PC-9 (cell line): ENCODE data around the gene RAPGEF1. TPM values are rescaled to one million over a fixed set of nuclear protein-coding genes. Genes with fewer than 3 reads are reported as not detected.

Experiments used
- BruUV-seq: library from RNA; stranded (reverse); fragments of 400-500 nt; replicated peaks from 2 replicates; lab custom pipeline; 2021; lab: Mats Ljungman, UMichigan
- CTCF ChIA-PET: fragments of 300-600 bp; sonication (Branson Sonifier 250); formaldehyde crosslinking; loops from one replicate; lab custom pipeline; 2022; ENCODE audit warnings: antibody characterized with exemption; lab: Charles Lee
- POLR2A ChIA-PET: fragments of 300-600 bp; sonication (Branson Sonifier 250); formaldehyde crosslinking; loops from one replicate; lab custom pipeline; 2022; ENCODE audit warnings: antibody characterized with exemption; ENCODE audit not compliant: unreplicated experiment; lab: Charles Lee
- DNase-seq, 2 experiments: peaks; one replicate each; pipeline versions ENCODE4 v3.0.0 to v3.0.0-alpha.2; 2015 to 2022; ENCODE audit warnings: mixed read lengths in 1 of 2
- H2AFZ ChIP-seq: fragments of 200-600 bp; sonication (generic); 2 replicates; pipeline ENCODE4 v1.8.1; 2017; ENCODE audit warnings: antibody characterized with exemption
- H3F3A ChIP-seq: fragments of 200-600 bp; sonication (generic); 2 replicates; pipeline ENCODE4 v1.8.1; 2017; ENCODE audit warnings: antibody characterized with exemption, mild to moderate bottlenecking, low read depth; ENCODE audit not compliant: insufficient read depth
- H3K27ac ChIP-seq: fragments of 200-600 bp; sonication (generic); 2 replicates; pipeline ENCODE4 v1.6.1; 2016; ENCODE audit warnings: mixed run types
- H3K27me3 ChIP-seq: fragments of 200-600 bp; sonication (generic); 2 replicates; pipeline ENCODE4 v1.6.1; 2016; ENCODE audit warnings: low read depth, mixed run types; ENCODE audit not compliant: insufficient read depth
- H3K36me3 ChIP-seq: fragments of 200-600 bp; sonication (generic); 2 replicates; pipeline ENCODE4 v1.6.1; 2016; ENCODE audit warnings: low read depth, mixed run types
- H3K4me1 ChIP-seq: fragments of 200-600 bp; sonication (generic); replicated peaks from 2 replicates; pipeline ENCODE4 v1.6.1; 2016; ENCODE audit warnings: mixed run types; ENCODE audit not compliant: insufficient read depth
- H3K4me2 ChIP-seq: fragments of 200-600 bp; sonication (generic); 2 replicates; pipeline ENCODE4 v1.6.1; 2017; ENCODE audit warnings: mixed run types
- H3K4me3 ChIP-seq: fragments of 200-600 bp; sonication (generic); 2 replicates; pipeline ENCODE4 v1.6.1; 2016; ENCODE audit warnings: mixed run types
- H3K79me2 ChIP-seq: fragments of 200-600 bp; sonication (generic); 2 replicates; pipeline ENCODE4 v1.6.1; 2017; ENCODE audit warnings: low read depth, mixed run types
- H3K9me2 ChIP-seq: fragments of 200-600 bp; sonication (generic); 2 replicates; pipeline ENCODE4 v1.8.1; 2017; ENCODE audit warnings: mild to moderate bottlenecking; ENCODE audit not compliant: insufficient read depth
- H3K9me3 ChIP-seq: fragments of 200-600 bp; sonication (generic); 2 replicates; pipeline ENCODE4 v1.8.1; 2016; ENCODE audit warnings: low read depth; ENCODE audit not compliant: insufficient read depth
- H4K20me1 ChIP-seq: fragments of 200-600 bp; sonication (generic); 2 replicates; pipeline ENCODE4 v1.8.1; 2017; ENCODE audit not compliant: insufficient read depth
- EZH2 ChIP-seq: fragments of 200-600 bp; sonication (generic); IDR thresholded peaks from 2 replicates; pipeline ENCODE4 v1.8.0; 2017; ENCODE audit warnings: antibody characterized with exemption, low read depth
- intact Hi-C: fragments of 100-400 bp; cut with micrococcal nuclease; formaldehyde crosslinking; loops from one replicate; pipeline ENCODE4 v1.10.0; 2022; ENCODE audit not compliant: unreplicated experiment
- total RNA-seq: library from RNA; stranded (reverse); gene quantifications from 2 replicates; pipeline ENCODE4 v1.2.3, GENCODE V29; 2021
- TF ChIP-seq, protein P1 (sequence below): fragments of 200-600 bp; sonication (generic); conservative IDR thresholded peaks from 2 replicates; pipeline ENCODE4 v1.6.1; 2017; ENCODE audit warnings: mixed run types, antibody characterized with exemption, mild to moderate bottlenecking, moderate library complexity

RAPGEF1 gene
- total RNA-seq, 1 experiment from 2014 or later, result 66.5 TPM

- no peaks in the 10 kb centered on the region for H4K20me1 ChIP-seq
- H3K4me2 ChIP-seq, result no peak overlapping the region
- H3K79me2 ChIP-seq, result no peaks in the 10 kb centered on the region
- POLR2A ChIA-PET, result no interaction called here
- H3K36me3 ChIP-seq, result no peaks in the 10 kb centered on the region
- no peaks in the 10 kb centered on the region for H3K27me3 ChIP-seq
- TF ChIP-seq EZH2, result no peak
- TF ChIP-seq, protein P1, sequence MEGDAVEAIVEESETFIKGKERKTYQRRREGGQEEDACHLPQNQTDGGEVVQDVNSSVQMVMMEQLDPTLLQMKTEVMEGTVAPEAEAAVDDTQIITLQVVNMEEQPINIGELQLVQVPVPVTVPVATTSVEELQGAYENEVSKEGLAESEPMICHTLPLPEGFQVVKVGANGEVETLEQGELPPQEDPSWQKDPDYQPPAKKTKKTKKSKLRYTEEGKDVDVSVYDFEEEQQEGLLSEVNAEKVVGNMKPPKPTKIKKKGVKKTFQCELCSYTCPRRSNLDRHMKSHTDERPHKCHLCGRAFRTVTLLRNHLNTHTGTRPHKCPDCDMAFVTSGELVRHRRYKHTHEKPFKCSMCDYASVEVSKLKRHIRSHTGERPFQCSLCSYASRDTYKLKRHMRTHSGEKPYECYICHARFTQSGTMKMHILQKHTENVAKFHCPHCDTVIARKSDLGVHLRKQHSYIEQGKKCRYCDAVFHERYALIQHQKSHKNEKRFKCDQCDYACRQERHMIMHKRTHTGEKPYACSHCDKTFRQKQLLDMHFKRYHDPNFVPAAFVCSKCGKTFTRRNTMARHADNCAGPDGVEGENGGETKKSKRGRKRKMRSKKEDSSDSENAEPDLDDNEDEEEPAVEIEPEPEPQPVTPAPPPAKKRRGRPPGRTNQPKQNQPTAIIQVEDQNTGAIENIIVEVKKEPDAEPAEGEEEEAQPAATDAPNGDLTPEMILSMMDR, result no peak
- H3F3A ChIP-seq, result no peaks in the 10 kb centered on the region
- H3K4me1 ChIP-seq, result no peaks in the 10 kb centered on the region
- H3K4me3 ChIP-seq, result no peak overlapping the region
- intact Hi-C loops, result no loop called here
- H3K27ac ChIP-seq, result no peak overlapping the region
- H3K9me2 ChIP-seq, result no peaks in the 10 kb centered on the region
- H2AFZ ChIP-seq, result no peak overlapping the region
- no TSS peak for BruUV-seq
- DNase-seq, result no peak
- CTCF ChIA-PET, result no interaction called here
- H3K9me3 ChIP-seq, result no peaks in the 10 kb centered on the region
Measured at GRCh38 chr9:131752231-131752884, 12.5 kb upstream of the RAPGEF1 start.

DNA sequence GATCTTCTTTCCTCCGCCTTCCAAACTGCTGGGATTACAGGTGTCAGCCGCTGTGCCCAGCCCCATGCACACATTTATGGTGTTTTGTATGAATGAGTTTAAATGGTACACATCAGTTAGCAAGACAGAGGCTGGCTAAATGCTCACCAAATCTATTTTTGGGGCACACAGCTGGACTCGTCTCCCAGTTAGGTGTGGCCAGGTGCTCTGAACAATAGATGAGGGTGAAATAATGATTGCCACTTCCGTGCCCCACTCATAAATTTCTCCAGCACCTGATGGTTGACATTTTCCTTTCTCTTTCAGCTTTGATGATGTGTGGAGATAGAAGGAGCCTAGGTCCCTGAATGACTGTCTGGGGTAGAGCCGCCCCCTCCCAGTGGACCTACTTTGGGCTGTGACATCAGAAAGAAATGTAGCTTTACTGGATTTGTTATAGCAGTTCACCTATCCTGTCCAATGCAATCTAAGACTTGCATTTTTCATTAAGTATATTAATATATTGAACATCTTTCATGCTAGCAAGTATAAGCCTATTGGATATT is 8.6 kb upstream of the RAPGEF1 start:
- H3K27ac ChIP-seq, result no peak overlapping the region
- H3K9me2 ChIP-seq, result no peaks in the 10 kb centered on the region
- no TSS peak for BruUV-seq
- intact Hi-C loops, result loop anchor here (5.0 kb wide), 2 partner anchors 396 to 571 kb away; no protein-coding TSS in a partner anchor
- POLR2A ChIA-PET, result interaction anchor here (0.7 kb wide), 1 partner anchor 119 kb away, joined by 23 read pairs; no protein-coding TSS in a partner anchor
- no peak overlapping the region for H2AFZ ChIP-seq
- peaks cover 18% of the 10 kb centered on the region for H3K4me1 ChIP-seq
- DNase-seq, result no peak
- no peak for TF ChIP-seq EZH2
- TF ChIP-seq, protein P1, result no peak
- H4K20me1 ChIP-seq, result no peaks in the 10 kb centered on the region
- H3K27me3 ChIP-seq, result no peaks in the 10 kb centered on the region
- H3K36me3 ChIP-seq, result no peaks in the 10 kb centered on the region
- H3F3A ChIP-seq, result peaks cover 21% of the 10 kb centered on the region; the same call in 1 of the 2 replicates
- no peak overlapping the region for H3K4me2 ChIP-seq
- no peaks in the 10 kb centered on the region for H3K9me3 ChIP-seq
- H3K4me3 ChIP-seq, result no peak overlapping the region
- no peaks in the 10 kb centered on the region for H3K79me2 ChIP-seq
- CTCF ChIA-PET, result no interaction called here

GRCh38 chr9:131747352-131747751 is 7.5 kb upstream of the RAPGEF1 start:
- intact Hi-C loops, result loop anchor here (5.0 kb wide), 2 partner anchors 395 to 570 kb away; no protein-coding TSS in a partner anchor
- Histone ChIP-seq H4K20me1 (no peaks in the 10 kb centered on the region), H2AFZ (no peak overlapping the region), H3K27me3 (no peaks in the 10 kb centered on the region), H3F3A (peaks cover 25% of the 10 kb centered on the region; the same call in 1 of the 2 replicates), H3K4me3 (no peak overlapping the region), H3K9me3 (no peaks in the 10 kb centered on the region), H3K27ac (no peak overlapping the region), H3K4me2 (no peak overlapping the region), H3K36me3 (no peaks in the 10 kb centered on the region), H3K4me1 (peaks cover 23% of the 10 kb centered on the region), H3K9me2 (no peaks in the 10 kb centered on the region), H3K79me2 (no peaks in the 10 kb centered on the region)
- TF ChIP-seq, protein P1, result peak; percentile 64
- no peak for TF ChIP-seq EZH2
- ChIA-PET POLR2A (no interaction called here), CTCF (interaction anchor here (0.6 kb wide), 1 partner anchor 48 kb away, joined by 3 read pairs; no protein-coding TSS in a partner anchor)
- BruUV-seq, result no TSS peak
- peak in 1 of 2 experiments; percentile 61 for DNase-seq
